GM21381 (cell line): Measurements from ENCODE around the gene EZH1.
"Not testable (repeated sequence)": the region's sequence is repeated elsewhere in the genome, so short reads cannot be mapped to it uniquely, and the experiment has no call there.

Experiments
- ATAC-seq: cut with Tn5 transposase; IDR thresholded peaks from one replicate; pipeline ENCODE4 v1.9.1; 2021; ENCODE audit warnings: mild to moderate bottlenecking, moderate library complexity; ENCODE audit not compliant: unreplicated experiment

EZH1 gene

DNA sequence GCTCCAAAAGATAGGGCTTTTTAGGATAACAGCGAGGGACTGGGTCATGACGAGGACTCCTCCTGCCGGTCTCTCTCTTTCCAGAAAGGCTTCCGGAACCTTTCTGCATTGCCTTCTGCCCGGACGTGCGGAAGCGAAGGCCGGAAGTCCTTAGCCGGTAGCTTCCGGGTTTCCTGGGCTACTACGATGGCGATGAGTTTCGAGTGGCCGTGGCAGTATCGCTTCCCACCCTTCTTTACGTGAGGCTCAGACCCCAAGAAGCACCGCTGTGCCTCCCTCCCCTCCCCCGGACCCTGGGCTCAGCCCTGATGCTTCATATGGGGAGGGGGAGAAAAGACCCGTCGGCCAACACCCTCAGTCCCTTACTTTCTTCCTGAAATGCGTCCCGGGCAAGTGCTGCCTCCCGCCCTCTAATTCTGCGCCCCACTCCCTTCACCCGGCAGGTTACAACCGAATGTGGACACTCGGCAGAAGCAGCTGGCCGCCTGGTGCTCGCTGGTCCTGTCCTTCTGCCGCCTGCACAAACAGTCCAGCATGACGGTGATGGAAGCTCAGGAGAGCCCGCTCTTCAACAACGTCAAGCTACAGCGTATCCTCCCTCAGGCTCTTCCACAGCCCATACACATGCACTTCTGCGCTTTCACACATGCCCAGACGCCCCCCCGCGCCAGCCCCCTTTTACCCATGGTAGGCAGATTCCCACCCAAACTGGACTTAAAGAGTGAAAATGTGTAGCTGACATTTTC, 28.6 kb upstream of the EZH1 start, which contains the start of gene VPS25:
TSS of gene VPS25 (plus strand) at position 160 of the 746 bp plus-strand sequence. CDS start at position 187, 27 bp downstream.
- ATAC-seq: peak; percentile 77

DNA sequence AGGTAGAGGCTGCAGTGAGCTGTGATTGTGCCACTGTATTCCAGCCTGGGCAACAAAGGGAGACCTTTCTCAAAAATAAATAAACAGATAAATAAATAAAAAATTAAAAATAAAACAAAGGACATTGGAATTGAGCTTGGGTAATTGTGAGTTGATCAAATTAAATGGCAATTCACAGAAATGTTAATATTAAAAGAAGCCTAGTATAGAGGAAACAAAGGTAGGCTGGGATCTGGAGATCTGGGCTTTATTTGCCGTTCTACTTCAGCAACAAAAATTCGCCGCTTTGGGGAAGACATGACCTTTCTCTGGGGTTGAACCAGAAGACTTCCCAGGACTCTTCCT, 28.1 kb upstream of the EZH1 start:
- no peak for ATAC-seq

DNA sequence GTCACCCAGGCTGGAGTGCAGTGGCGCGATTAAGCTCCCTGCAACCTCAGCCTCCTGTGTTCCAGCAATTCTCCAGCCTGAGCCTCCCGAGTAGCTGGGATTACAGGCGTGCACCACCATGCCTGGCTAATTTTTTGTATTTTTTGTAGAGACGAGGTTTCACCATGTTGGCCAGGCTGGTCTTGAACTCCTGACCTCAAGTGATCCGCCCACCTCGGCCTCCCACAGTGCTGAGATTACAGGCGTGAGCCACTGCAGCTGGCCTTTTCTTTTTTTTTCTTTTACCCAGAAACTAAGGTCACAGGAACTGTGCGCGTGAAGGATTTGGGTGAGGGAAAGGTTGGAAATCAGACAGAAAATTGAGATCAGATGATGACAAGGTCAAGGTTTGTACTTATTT, 25.1 kb upstream of the EZH1 start:
- not testable (repeated sequence) for ATAC-seq

DNA sequence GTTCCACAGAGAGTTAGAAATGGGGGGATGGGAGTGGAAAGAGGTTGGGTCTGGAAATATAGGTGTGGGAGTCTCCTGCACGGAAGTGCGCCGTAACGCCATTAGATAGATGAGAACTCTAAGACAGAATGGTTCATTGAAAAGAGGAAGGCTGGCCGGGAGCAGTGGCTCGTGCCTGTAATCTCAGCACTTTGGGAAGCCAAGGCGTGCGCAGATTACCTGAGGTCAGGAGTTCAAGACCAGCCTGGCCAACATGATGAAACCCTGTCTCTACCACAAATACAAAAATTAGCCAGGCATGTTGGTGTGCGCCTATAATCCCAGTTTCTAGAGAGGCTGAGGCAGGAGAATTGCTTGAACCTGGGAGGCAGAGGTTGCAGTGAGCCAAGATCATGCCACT, 23.2 kb upstream of the EZH1 start:
- ATAC-seq: not testable (repeated sequence)

DNA sequence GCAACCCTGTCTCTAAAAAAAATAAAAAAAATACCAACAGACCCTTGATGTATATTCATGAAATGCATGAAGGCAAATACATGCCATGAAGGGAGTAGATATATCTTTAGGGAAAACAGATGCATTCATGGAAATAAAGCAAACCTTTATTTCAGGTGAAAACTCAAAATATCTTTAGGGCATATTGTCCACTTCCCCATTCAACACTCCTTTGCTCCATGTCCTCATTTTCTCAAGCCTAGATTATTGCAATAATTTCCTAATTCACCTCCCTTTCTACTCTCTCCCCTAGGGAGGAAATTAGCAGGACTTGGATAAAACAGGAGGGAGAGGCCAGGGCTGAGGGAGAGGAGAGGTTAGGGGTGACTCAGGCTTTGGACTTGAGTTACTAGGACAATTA, 22.7 kb upstream of the EZH1 start:
- ATAC-seq: no peak

DNA sequence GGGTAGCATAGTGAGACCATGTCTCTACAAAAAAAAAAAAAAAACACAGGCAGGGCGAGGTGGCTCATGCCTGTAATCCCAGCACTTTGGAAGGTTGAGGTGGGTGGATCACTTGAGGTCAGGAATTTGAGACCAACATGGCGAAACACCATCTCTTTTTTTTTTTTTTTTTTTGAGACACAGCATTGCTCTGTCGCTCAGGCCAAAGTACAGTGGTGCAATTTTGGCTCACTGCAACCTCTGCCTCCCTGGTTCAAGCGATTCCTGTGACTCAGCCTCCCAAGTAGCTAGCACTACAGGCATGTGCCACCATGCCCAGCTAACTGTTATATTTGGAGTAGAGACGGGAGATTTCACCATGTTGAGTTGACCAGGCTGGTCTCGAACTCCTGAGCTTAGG, 21.3 kb upstream of the EZH1 start:
- no peak for ATAC-seq

DNA sequence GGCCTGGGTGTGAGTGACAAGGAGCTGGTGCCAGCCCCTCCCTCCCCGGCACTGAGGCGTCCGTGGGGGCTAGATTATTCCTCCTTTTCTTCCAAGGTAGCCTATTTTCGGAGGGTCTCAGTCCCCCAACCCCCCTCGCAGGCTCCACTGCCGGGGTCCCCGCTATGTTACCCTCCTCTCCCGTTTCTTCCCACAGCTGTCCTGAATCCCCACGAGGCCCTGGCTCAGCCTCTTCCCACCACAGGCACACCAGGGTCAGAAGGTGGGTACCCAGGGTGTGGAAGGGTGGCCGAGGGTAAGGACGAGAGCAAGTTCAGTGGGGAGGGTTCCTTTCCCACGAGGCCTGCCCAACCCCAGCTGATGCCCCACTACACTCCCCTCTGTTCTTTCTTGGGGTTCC, 16.8 kb upstream of the EZH1 start:
- ATAC-seq: no peak

DNA sequence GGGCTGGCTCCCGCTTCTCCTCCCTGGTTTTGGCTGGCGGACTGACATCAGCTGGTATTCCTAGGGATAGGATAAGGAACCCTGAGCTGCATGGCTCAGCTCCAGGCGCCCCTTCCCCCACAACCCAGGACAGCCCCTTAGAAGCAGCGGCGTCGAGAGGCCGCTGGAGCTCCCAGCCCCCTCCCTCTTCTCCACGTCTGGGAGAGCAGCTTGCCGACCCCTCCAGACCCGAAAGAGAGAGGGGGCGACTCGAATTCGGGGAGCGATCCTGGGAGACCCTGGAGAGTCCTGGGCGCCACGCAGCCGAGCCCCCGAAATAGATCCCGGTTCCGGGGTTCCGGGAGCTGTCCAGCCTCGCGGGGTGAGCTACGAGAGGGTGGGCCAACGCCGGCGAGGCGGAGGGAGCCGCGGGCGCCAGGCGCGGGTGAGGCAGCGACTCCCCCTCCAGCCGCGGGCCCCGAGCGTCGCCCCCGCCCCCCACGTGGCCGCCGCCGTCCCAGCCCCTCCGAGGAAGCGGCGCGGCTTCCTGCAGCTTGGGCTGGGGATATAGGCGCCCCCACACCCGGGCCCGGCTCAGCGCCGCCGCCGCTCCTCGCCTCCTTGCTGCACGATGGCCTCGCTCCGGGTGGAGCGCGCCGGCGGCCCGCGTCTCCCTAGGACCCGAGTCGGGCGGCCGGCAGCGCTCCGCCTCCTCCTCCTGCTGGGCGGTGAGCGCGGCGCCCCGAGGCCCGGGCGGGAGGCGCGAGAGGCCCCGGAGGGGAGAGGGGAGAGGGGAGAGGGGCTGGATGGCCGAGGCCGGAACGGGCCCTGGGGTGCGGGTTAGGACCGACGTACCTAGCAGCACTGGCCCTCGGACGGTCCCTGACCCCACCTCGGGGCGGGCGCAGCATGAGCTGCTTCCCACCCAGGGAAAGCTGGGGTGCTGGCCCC, 16.1 kb upstream of the EZH1 start, which contains the start of gene RAMP2:
TSS of gene RAMP2 (plus strand) at position 576 of the 930 bp plus-strand sequence. CDS start at position 611, 35 bp downstream.
- no peak for ATAC-seq

DNA sequence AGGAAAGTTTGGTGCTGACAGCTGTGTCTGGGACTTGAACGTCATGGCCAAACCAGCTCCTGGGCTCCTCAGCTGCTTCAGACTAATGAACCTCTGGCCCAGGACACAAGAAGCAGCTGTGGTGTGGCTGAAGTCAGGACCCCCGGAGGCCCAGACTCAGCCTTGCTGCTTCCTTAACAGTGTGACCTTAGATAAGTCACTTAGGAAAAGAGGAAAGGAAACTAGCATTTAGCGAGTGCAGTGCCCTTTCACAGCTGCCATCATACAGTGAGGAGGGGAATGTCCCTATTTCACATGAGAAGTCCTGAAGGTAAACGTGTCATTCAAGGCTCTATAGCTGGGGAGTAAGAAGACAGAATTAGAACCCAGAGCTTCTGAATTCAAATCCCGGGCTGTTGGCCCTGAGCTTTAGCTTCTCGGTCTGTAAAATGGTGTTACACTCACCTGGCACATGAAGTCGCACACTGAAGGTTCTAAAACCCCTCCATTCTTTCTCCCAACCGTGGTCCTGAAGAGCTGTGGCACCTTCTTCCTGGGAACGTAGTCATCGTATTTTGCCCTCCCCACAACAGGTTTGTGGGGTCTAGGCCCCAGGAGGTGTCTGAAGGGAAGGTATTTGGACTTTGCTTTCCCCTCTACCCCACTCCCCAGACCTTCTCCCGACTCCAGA, 15.3 kb upstream of the EZH1 start:
- no peak for ATAC-seq

DNA sequence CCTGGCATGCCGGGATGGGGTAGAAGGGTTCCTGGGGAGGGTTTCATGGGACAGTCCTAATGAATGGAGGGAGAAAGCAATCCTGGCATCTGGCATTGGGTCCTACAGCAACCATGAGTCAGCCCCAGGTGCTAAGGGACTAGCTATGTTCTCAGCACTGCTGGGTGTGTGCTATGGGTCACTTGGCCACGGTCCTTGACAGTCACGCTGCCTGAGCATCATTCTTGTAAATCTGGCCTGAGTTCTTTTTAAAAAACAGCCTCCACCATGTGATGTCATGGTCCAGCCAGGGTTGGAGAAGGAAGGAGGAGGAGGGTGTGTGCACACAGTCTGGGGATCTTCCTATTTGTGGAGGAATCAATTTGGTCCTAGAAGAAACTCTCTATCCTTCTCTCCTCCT, 9.9 kb upstream of the EZH1 start:
- no peak for ATAC-seq

DNA sequence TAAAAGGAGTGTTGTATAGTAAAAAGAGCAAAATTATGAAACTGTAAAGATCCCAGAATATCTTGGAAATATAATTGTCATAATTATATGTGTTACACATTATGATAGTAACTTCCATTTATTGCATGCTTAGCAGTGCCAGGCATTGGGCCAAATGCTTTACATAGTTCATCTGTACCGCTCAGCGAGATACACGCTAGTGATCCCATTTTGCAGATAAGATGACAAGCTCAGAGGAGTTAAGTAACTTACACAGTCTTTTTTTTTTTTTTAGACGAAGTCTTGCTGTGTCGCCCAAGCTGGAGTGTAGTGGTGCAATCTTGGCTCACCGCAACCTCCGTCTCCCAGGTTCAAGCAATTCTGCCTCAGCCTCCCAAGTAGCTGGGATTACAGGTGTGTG, 6.8 kb upstream of the EZH1 start:
- no peak for ATAC-seq

DNA sequence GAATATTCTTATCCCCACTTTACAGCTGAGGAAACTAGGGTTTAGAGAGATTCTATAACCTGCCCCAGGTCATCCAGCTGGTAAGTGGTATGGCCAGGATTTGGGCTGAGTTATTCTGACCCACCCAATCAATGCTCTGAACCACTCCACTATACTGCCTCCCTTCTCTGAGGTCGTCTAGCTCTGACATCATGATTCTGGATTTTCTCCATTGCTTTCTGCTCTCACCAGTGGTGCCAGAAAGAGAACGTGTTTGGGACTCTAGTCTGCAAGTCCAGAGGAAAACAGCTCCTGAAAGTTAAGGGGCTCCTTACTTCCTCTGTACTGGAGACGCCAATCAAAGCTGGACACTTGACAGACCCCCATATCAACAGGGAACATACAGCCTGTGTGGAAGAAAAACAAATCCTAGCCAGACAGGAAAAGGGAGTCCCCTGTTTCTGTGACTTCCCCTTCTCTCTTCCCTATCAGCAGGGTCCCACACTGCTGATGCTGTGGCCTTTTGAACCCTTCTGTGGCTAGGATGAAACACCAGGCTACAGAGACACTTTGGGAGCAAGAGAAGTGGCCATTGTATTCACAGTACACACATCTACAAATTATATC, 6.0 kb upstream of the EZH1 start:
- no peak for ATAC-seq

DNA sequence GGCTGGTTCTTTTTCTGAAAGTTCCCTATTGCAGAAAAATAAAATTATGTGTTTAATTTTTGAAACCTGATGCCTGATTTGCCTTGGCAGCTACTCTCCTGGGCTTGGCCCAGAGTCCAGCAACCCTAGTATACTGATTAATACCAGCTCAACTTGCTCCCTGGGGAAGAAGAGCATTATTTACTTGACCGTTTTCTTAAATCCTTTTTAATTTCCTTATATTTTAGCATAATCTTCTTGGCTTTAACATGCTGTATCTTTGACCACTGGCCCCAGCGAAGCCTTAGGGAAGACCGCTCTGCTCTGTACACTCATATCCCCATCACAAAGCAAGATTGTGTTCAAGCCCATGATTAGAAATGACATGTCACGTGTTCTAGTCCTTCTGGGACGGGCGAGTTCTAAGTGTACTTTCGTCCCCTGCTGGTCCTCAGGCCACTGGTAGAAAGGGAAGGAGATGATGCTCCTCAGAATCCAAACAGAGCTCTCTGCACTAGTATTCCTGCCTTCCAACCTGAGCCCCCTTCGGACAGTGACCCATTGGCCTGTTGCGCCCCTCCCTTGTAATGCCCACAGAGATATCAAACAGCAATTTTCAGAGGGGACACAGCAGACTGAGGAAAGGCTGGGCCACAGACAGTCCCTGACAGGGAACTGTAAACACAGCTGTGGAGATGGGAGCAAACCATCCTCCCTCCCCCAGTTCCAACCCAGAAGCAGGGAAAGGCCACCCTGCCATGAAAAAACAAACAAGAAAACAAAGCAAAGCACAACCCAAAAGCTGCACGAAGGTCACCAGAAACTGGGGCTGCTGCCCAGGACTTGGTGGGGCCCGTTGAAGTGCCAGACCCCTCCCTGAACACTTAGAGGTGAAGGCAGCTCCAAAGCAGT, 4.3 kb upstream of the EZH1 start:
- ATAC-seq: no peak

DNA sequence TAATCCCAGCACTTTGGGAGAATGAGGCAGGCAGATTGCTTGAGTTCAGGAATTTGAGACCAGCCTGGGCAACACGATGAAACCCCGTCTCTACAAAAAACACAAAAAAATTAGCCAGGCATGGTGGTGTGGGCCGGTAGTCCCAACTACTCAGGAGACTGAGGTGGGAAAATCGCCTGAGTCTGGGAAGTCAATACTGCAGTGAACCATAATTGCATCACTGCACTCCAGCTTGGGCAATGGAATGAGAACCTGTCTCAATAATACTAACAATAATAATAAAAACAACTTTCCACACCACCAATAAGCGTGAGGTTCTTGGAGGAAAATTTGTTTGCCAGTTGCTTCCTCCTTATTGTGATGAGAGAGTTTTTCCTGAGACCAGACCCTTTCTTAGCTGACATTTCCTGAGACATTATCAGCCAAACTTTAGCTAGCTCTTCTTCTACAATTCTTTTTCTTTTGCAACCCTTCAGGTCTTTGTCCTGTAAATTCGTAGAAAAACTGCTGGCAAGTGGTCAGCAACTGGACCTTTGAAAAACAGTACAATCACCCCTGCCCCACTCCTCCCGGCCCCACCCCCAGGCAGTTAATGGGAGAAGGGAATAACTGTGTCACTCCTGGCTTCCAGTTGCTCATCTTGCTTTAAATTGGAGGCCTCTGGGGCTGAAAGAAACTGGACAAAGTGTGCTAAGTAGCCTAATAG, 3.5 kb upstream of the EZH1 start:
- no peak for ATAC-seq

DNA sequence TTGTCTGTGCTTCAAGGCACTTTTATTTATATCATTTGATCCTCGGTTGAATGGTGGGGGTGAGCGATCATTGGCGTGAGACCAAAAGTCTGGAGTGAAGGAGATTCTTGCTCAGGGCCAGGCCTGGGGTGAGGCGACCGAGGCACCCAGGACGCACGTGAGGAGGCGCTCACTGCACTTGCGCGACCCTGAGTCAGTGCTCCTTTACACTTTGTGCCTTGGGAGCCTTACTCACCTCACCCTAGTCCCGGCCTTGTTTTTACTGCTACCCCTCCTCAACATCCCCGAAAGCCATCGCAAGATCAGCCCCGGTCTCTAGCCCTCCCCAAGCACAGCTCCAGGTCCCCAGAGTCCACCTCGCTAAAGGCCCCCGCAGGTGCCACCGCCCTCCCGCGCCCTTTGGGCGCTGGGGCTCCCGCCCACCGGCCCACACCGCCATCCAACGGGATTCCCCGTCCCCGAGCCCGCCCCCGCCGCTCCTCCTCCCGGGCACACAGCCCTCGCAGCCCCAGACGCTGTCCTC, 496 bp downstream of the EZH1 start:
- peak; percentile 39 for ATAC-seq

DNA sequence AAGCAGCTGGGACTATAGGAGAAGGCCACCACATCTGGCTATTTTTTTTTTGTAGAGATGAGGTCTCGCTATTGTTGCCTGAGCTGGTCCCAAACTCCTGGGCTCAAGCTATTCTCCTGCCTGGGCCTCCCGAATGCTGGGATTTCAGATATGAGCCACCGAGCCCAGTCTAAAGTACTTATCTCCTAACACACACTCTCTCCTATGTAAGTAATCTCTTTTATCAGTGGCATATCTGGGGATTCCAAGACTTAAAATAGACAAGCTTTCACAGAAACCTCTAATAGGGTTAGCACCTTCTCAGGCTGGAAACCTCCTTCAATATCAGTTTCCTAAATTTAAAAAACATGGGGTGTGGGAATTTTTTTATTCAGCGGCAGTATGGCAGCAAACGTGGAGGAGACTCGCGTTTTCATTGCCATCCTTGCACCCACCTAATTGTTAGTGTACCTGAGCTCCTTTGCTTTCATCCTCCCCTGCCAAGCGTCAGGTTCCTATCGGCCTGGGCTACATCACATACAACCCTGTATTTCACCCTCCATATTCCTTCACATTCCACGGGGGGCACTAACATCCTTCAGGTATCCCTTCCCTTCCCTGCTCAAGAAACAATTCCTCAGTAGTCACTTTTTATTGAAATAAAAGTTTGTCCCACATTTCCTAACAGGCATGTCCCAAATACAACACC, 1.1 kb downstream of the EZH1 start:
- ATAC-seq: no peak

DNA sequence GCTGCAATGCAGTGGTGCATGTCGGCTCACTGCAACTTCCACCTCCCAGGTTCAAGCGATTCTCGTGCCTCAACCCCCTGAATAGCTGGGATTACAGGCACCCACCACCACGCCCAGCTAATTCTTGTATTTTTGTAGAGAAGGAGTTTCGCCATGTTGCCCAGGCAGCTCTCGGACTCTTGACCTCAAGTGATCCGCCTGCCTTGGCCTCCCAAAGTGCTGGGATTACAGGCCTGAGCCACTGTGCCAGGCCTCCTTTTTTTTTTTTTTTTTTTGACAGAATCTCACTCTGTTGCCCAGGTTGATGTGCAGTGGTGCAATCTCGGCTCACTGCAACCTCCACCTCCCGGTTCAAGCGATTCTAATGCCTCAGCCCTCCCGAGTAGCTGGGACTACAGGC, 1.9 kb downstream of the EZH1 start:
- not testable (repeated sequence) for ATAC-seq

DNA sequence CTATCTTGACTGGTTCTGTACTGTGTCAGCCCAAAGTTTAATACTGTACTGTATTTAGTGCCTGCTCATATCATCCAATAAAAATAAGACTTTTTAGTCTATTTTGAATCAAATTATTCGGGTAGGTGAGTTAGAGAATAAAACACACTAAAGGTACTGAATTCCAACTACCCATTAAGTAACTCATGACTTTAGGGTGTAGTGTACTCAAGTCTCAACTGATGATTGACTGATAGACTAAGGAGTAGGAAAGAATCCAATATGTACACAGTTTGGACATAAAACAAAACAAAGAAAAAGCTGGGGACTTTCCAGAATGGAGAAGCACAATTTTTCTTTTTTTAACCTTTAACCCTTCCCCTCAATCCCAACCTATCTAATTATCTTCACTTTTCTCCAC, 4.1 kb downstream of the EZH1 start:
- ATAC-seq: no peak

DNA sequence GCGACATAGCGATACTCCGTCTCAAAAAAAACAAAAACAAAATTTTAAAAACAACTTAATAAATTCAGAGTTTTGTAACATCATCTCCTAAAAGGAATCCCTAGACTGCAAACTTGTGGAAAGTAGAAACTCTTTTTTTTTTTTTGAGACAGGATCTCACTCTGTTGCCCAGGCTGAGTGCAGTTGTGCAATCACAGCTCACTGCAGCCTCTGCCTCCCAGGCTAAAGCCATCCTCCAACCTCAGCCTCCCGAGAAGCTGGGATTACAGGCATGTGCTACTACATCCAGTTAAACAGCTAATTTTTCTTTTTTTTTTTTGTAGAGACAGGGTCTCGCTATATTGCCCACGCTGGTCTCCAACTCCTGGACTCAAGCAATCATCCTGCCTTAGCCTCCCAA, 19.7 kb downstream of the EZH1 start:
- ATAC-seq: no peak
